NCI-H2227 (cell line): ENCODE measurements around the gene JAKMIP1.

Experiments used
- DNase-seq: peaks from one replicate; lab custom pipeline; 2025; ENCODE audit not compliant: unreplicated experiment; lab: John Stamatoyannopoulos, UW

JAKMIP1 gene

GRCh38 chr4:6200011-6200921 is at the start of gene JAKMIP1:
TSS of gene JAKMIP1 (minus strand) at chr4:6200549. CDS start at chr4:6112850, 87,699 bp downstream.
- DNase-seq = peak; percentile 86

GRCh38 chr4:6248394-6248793 is 48.0 kb upstream of the JAKMIP1 start:
- no peak for DNase-seq

- DNase-seq = no peak
These were observed 45.9 kb upstream of the JAKMIP1 start for GRCh38 chr4:6246170-6246634.

GRCh38 chr4:6245246-6246169 is 45.2 kb upstream of the JAKMIP1 start:
- DNase-seq = no peak

GRCh38 chr4:6242271-6243029 is 42.1 kb upstream of the JAKMIP1 start:
- no peak for DNase-seq

- no peak for DNase-seq
These were observed 40.9 kb upstream of the JAKMIP1 start for GRCh38 chr4:6241062-6241845.

GRCh38 chr4:6239968-6240367 is 39.6 kb upstream of the JAKMIP1 start:
- DNase-seq = no peak

GRCh38 chr4:6239486-6239885 is 39.1 kb upstream of the JAKMIP1 start:
- DNase-seq = no peak

GRCh38 chr4:6236816-6237390 is 36.6 kb upstream of the JAKMIP1 start:
- DNase-seq = no peak

GRCh38 chr4:6235901-6236640 is 35.7 kb upstream of the JAKMIP1 start:
- DNase-seq = no peak

GRCh38 chr4:6235012-6235411 is 34.7 kb upstream of the JAKMIP1 start:
- DNase-seq = no peak

GRCh38 chr4:6233929-6234328 is 33.6 kb upstream of the JAKMIP1 start:
- DNase-seq = no peak

- DNase-seq = no peak
These were observed 32.8 kb upstream of the JAKMIP1 start for GRCh38 chr4:6232836-6233785.

GRCh38 chr4:6231663-6232165 is 31.4 kb upstream of the JAKMIP1 start:
- no peak for DNase-seq

- no peak for DNase-seq
These were observed 30.7 kb upstream of the JAKMIP1 start for GRCh38 chr4:6230827-6231662.

- no peak for DNase-seq
These were observed 30.1 kb upstream of the JAKMIP1 start for GRCh38 chr4:6230502-6230785.
